HCEC 1CT (cell line): ENCODE data around the gene NFS1.

Experiments used
- DNase-seq: peaks from one replicate; pipeline ENCODE4 v3.0.0-alpha.2; 2017

The NFS1 gene

GRCh38 chr20:35636095-35636494 is 63.1 kb downstream of the NFS1 start:
- no peak for DNase-seq

GRCh38 chr20:35635652-35636051 is 63.5 kb downstream of the NFS1 start:
- DNase-seq = no peak

GRCh38 chr20:35632539-35633115 is 66.5 kb downstream of the NFS1 start:
- DNase-seq = no peak

- DNase-seq = no peak
Measured at GRCh38 chr20:35630636-35631035, 68.5 kb downstream of the NFS1 start.

- DNase-seq = peak; percentile 17
Measured at GRCh38 chr20:35629427-35630145, 69.6 kb downstream of the NFS1 start.

- no peak for DNase-seq
Measured at GRCh38 chr20:35627121-35627520, 72.0 kb downstream of the NFS1 start.

GRCh38 chr20:35626386-35627001 is 72.7 kb downstream of the NFS1 start:
- DNase-seq = no peak

GRCh38 chr20:35625584-35626385 is 73.4 kb downstream of the NFS1 start:
- no peak for DNase-seq

- no peak for DNase-seq
Measured at GRCh38 chr20:35621560-35621946, 77.6 kb downstream of the NFS1 start.

- no peak for DNase-seq
Measured at GRCh38 chr20:35620818-35621559, 78.2 kb downstream of the NFS1 start.

GRCh38 chr20:35619196-35620095 is 79.7 kb downstream of the NFS1 start:
- DNase-seq = peak; percentile 85

- peak; percentile 18 for DNase-seq
Measured at GRCh38 chr20:35618263-35619131, 80.7 kb downstream of the NFS1 start.
